Iris pigment epithelial cell (primary cell): ENCODE measurements around the gene FERMT3.

ENCODE experiments used
- DNase-seq: peaks from one replicate; pipeline ENCODE4 v3.0.0-alpha.2; 2011; ENCODE audit warnings: low read depth

Gene FERMT3

GRCh38 chr11:64186492-64187165 is 19.9 kb upstream of the FERMT3 start:
- peak; percentile 24 for DNase-seq

- DNase-seq: no peak
These were observed 14.1 kb upstream of the FERMT3 start for GRCh38 chr11:64192434-64192833.

- DNase-seq: no peak
These were observed 9.9 kb upstream of the FERMT3 start for GRCh38 chr11:64196626-64197025.

- no peak for DNase-seq
These were observed 8.0 kb upstream of the FERMT3 start for GRCh38 chr11:64198511-64198910.

GRCh38 chr11:64201543-64201942 is 5.0 kb upstream of the FERMT3 start:
- no peak for DNase-seq

- no peak for DNase-seq
These were observed 3.5 kb upstream of the FERMT3 start for GRCh38 chr11:64202992-64203391.

- DNase-seq: no peak
These were observed 3.0 kb upstream of the FERMT3 start for GRCh38 chr11:64203421-64204079.

- DNase-seq: no peak
These were observed 2.5 kb upstream of the FERMT3 start for GRCh38 chr11:64204080-64204440.

- DNase-seq: peak; percentile 98
These were observed 2.0 kb upstream of the FERMT3 start for GRCh38 chr11:64204464-64204989.

- DNase-seq: peak; percentile 70
These were observed 950 bp downstream of the FERMT3 start for GRCh38 chr11:64207256-64208085.

- no peak for DNase-seq
These were observed 1.7 kb downstream of the FERMT3 start for GRCh38 chr11:64208086-64208795.

GRCh38 chr11:64208796-64209562 is 2.5 kb downstream of the FERMT3 start:
- no peak for DNase-seq

GRCh38 chr11:64209563-64209843 is 3.0 kb downstream of the FERMT3 start:
- DNase-seq: no peak

- no peak for DNase-seq
These were observed 3.9 kb downstream of the FERMT3 start for GRCh38 chr11:64210301-64211020.

- no peak for DNase-seq
These were observed 4.8 kb downstream of the FERMT3 start for GRCh38 chr11:64211181-64211872.

- DNase-seq: no peak
These were observed 10.4 kb downstream of the FERMT3 start for GRCh38 chr11:64216879-64217278.

GRCh38 chr11:64218628-64219353 is 12.3 kb downstream of the FERMT3 start:
- no peak for DNase-seq

GRCh38 chr11:64219354-64219684 is 12.8 kb downstream of the FERMT3 start:
- DNase-seq: no peak

- DNase-seq: no peak
These were observed 13.2 kb downstream of the FERMT3 start for GRCh38 chr11:64219755-64220154.

- no peak for DNase-seq
These were observed 13.8 kb downstream of the FERMT3 start for GRCh38 chr11:64220271-64220670.
